NCI-H510A treated with DMSO at 0.1 percent for 48 hours (cell line): ENCODE results near the gene RNASE9.
"Not testable (repeated sequence)": the region's sequence is repeated elsewhere in the genome, so short reads cannot be mapped to it uniquely, and the experiment has no call there.

Experiments
- DNase-seq: peaks from one replicate; lab custom pipeline; 2025; lab: John Stamatoyannopoulos, UW

The RNASE9 gene

GRCh38 chr14:20516921-20517320, 43.9 kb downstream of the RNASE9 start:
- DNase-seq: no peak

GRCh38 chr14:20515846-20516245, 45.0 kb downstream of the RNASE9 start:
- no peak for DNase-seq

- DNase-seq: no peak
Measured at GRCh38 chr14:20512177-20512905, 48.5 kb downstream of the RNASE9 start.

- DNase-seq: no peak
Measured at GRCh38 chr14:20508367-20508766, 52.5 kb downstream of the RNASE9 start.

GRCh38 chr14:20507537-20507936, 53.3 kb downstream of the RNASE9 start:
- not testable (repeated sequence) for DNase-seq

GRCh38 chr14:20506752-20507151, 54.1 kb downstream of the RNASE9 start:
- DNase-seq: not testable (repeated sequence)

- DNase-seq: not testable (repeated sequence)
Measured at GRCh38 chr14:20506276-20506675, 54.6 kb downstream of the RNASE9 start.
